SK-N-DZ (cell line): ENCODE data around the gene DVL3.

ENCODE experiments used
- DNase-seq: peaks from one replicate; pipeline ENCODE4 v3.0.0-alpha.2; 2015; ENCODE audit warnings: low spot score

DVL3 gene

GRCh38 chr3:184176377-184177330 is 21.5 kb downstream of the DVL3 start:
- DNase-seq = peak; percentile 70

GRCh38 chr3:184177331-184177731 is 22.2 kb downstream of the DVL3 start:
- no peak for DNase-seq

GRCh38 chr3:184177767-184178306 is 22.7 kb downstream of the DVL3 start:
- DNase-seq = no peak

- DNase-seq = no peak
Observed at GRCh38 chr3:184178521-184179138, 23.5 kb downstream of the DVL3 start.

- DNase-seq = no peak
Observed at GRCh38 chr3:184180165-184180564, 25.0 kb downstream of the DVL3 start.

GRCh38 chr3:184181596-184181995 is 26.4 kb downstream of the DVL3 start:
- DNase-seq = no peak

GRCh38 chr3:184183679-184184078 is 28.5 kb downstream of the DVL3 start:
- no peak for DNase-seq

GRCh38 chr3:184184546-184185230 is 29.5 kb downstream of the DVL3 start:
- no peak for DNase-seq

GRCh38 chr3:184185461-184186183 is 30.4 kb downstream of the DVL3 start:
- peak; percentile 100 for DNase-seq

- DNase-seq = no peak
Observed at GRCh38 chr3:184186184-184186901, 31.2 kb downstream of the DVL3 start, which contains the start of gene ABCF3. Gene ABCF3, plus strand, starts transcription at chr3:184186199. Its CDS starts 9 bp downstream, at chr3:184186208.

GRCh38 chr3:184186902-184187207 is 31.7 kb downstream of the DVL3 start:
- no peak for DNase-seq

GRCh38 chr3:184188080-184188479 is 32.9 kb downstream of the DVL3 start:
- no peak for DNase-seq

- no peak for DNase-seq
Observed at GRCh38 chr3:184189421-184189820, 34.2 kb downstream of the DVL3 start.

- no peak for DNase-seq
Observed at GRCh38 chr3:184192889-184193288, 37.7 kb downstream of the DVL3 start.

- no peak for DNase-seq
Observed at GRCh38 chr3:184193991-184194539, 38.9 kb downstream of the DVL3 start.

- no peak for DNase-seq
Observed at GRCh38 chr3:184196536-184196935, 41.4 kb downstream of the DVL3 start.

- DNase-seq = no peak
Observed at GRCh38 chr3:184198509-184198908, 43.3 kb downstream of the DVL3 start.

- peak; percentile 45 for DNase-seq
Observed at GRCh38 chr3:184200825-184201224, 45.6 kb downstream of the DVL3 start.

GRCh38 chr3:184203526-184203925 is 48.3 kb downstream of the DVL3 start:
- no peak for DNase-seq

GRCh38 chr3:184209146-184209923 is 54.2 kb downstream of the DVL3 start:
- no peak for DNase-seq
